Loucy (cell line): Measurements from ENCODE around the gene GNAT1.

Source experiments
- H2AFZ ChIP-seq: fragments of 200-600 bp; sonication (generic); 2 replicates; pipeline ENCODE4 v1.6.0; 2016; ENCODE audit warnings: antibody characterized with exemption, mild to moderate bottlenecking, low read length, moderate library complexity
- H3F3A ChIP-seq: fragments of 200-600 bp; 2 replicates; pipeline ENCODE4 v1.6.0; 2016; ENCODE audit warnings: antibody characterized with exemption, low read depth, mild to moderate bottlenecking
- H3K27me3 ChIP-seq: fragments of 200-600 bp; sonication (generic); 2 replicates; pipeline ENCODE4 v1.6.1; 2014; ENCODE audit warnings: low read length, mild to moderate bottlenecking; ENCODE audit not compliant: insufficient read depth, poor library complexity, severe bottlenecking
- H3K36me3 ChIP-seq: fragments of 200-600 bp; sonication (generic); 2 replicates; pipeline ENCODE4 v1.6.1; 2016; ENCODE audit warnings: low read length; ENCODE audit not compliant: insufficient read depth
- H3K4me1 ChIP-seq: fragments of 200-600 bp; sonication (generic); 2 replicates; pipeline ENCODE4 v1.5.1; 2014; ENCODE audit warnings: low read length, mild to moderate bottlenecking; ENCODE audit not compliant: insufficient read depth, poor library complexity, severe bottlenecking
- H3K4me2 ChIP-seq: fragments of 200-600 bp; sonication (generic); 2 replicates; pipeline ENCODE4 v1.6.0; 2014; ENCODE audit warnings: antibody characterized with exemption, low read length, low read depth, mild to moderate bottlenecking; ENCODE audit not compliant: poor library complexity, severe bottlenecking
- H3K4me3 ChIP-seq: fragments of 200-600 bp; sonication (generic); 2 replicates; pipeline ENCODE4 v1.5.1; 2014; ENCODE audit warnings: low read length, mild to moderate bottlenecking, mixed read lengths; ENCODE audit not compliant: poor library complexity, severe bottlenecking
- H3K79me2 ChIP-seq: fragments of 200-600 bp; sonication (generic); 2 replicates; pipeline ENCODE4 v1.6.1; 2014; ENCODE audit warnings: low read length; ENCODE audit not compliant: insufficient read depth
- H3K9ac ChIP-seq: fragments of 200-600 bp; sonication (generic); 2 replicates; pipeline ENCODE4 v1.6.0; 2014; ENCODE audit warnings: mild to moderate bottlenecking, low read depth, low read length, moderate library complexity; ENCODE audit not compliant: poor library complexity, severe bottlenecking
- H3K9me2 ChIP-seq: fragments of 200-600 bp; sonication (generic); replicated peaks from 2 replicates; pipeline ENCODE4 v1.6.1; 2016; ENCODE audit warnings: low read depth, low read length, mixed read lengths
- H3K9me3 ChIP-seq: fragments of 200-600 bp; sonication (generic); 2 replicates; pipeline ENCODE4 v1.6.1; 2014; ENCODE audit warnings: mild to moderate bottlenecking, antibody characterized with exemption, low read length, low read depth; ENCODE audit not compliant: insufficient read depth
- H4K20me1 ChIP-seq: fragments of 200-600 bp; sonication (generic); 2 replicates; pipeline ENCODE4 v1.6.0; 2014; ENCODE audit warnings: antibody characterized with exemption, low read length, mild to moderate bottlenecking; ENCODE audit not compliant: insufficient read depth, poor library complexity, severe bottlenecking
- CTCF ChIP-seq: fragments of 200-600 bp; sonication (generic); conservative IDR thresholded peaks from 2 replicates; pipeline ENCODE4 v1.5.1; 2014; ENCODE audit warnings: mild to moderate bottlenecking, antibody characterized with exemption, low read length
- EZH2phosphoT487 ChIP-seq: fragments of 200-600 bp; IDR thresholded peaks from 2 replicates; pipeline ENCODE4 v1.6.1; 2018; ENCODE audit warnings: antibody characterized with exemption, mild to moderate bottlenecking, moderate library complexity, borderline replicate concordance

GNAT1 gene

GRCh38 chr3:50186096-50186495 is 5.3 kb upstream of the GNAT1 start:
- TF ChIP-seq CTCF (no peak), EZH2phosphoT487 (no peak)

GRCh38 chr3:50187750-50188149 is 3.7 kb upstream of the GNAT1 start:
- H3K9ac ChIP-seq = no peak overlapping the region
- no peak overlapping the region for H2AFZ ChIP-seq
- no peak overlapping the region for H3K4me2 ChIP-seq
- no peaks in the 10 kb centered on the region for H3K9me2 ChIP-seq
- no peaks in the 10 kb centered on the region for H3K36me3 ChIP-seq
- no peaks in the 10 kb centered on the region for H4K20me1 ChIP-seq
- TF ChIP-seq CTCF (no peak), EZH2phosphoT487 (no peak)
- no peaks in the 10 kb centered on the region for H3K79me2 ChIP-seq
- no peaks in the 10 kb centered on the region for H3K9me3 ChIP-seq
- H3K4me1 ChIP-seq = no peaks in the 10 kb centered on the region
- no peak overlapping the region for H3K4me3 ChIP-seq
- H3K27me3 ChIP-seq = no peaks in the 10 kb centered on the region
- no peaks in the 10 kb centered on the region for H3F3A ChIP-seq

More at GRCh38 chr3:50186096-50186495, 5.3 kb upstream of the GNAT1 start:
- Histone ChIP-seq H3K9me2 (no peaks in the 10 kb centered on the region), H3K4me3 (no peak overlapping the region), H3K9ac (no peak overlapping the region), H2AFZ (no peak overlapping the region), H4K20me1 (no peaks in the 10 kb centered on the region), H3K4me2 (no peak overlapping the region), H3K9me3 (no peaks in the 10 kb centered on the region), H3F3A (no peaks in the 10 kb centered on the region), H3K79me2 (no peaks in the 10 kb centered on the region), H3K27me3 (no peaks in the 10 kb centered on the region), H3K4me1 (no peaks in the 10 kb centered on the region), H3K36me3 (no peaks in the 10 kb centered on the region)

- Histone ChIP-seq H3K79me2 (no peaks in the 10 kb centered on the region), H3K4me1 (no peaks in the 10 kb centered on the region), H3K4me2 (no peak overlapping the region), H3K27me3 (no peaks in the 10 kb centered on the region), H4K20me1 (no peaks in the 10 kb centered on the region), H3K36me3 (no peaks in the 10 kb centered on the region), H3K9me3 (no peaks in the 10 kb centered on the region), H2AFZ (peak overlapping the region; percentile 76), H3K9ac (no peak overlapping the region), H3K9me2 (no peaks in the 10 kb centered on the region), H3K4me3 (no peak overlapping the region), H3F3A (no peaks in the 10 kb centered on the region)
- TF ChIP-seq CTCF = peak; percentile 87
- no peak for TF ChIP-seq EZH2phosphoT487
Observed at GRCh38 chr3:50189274-50189673, 2.1 kb upstream of the GNAT1 start.
